ENCODE measurements around the gene ZNF746. TPM values are rescaled to one million over a fixed set of nuclear protein-coding genes. Genes with fewer than 3 reads are reported as not detected.

Gene ZNF746
- total and polyA plus RNA-seq, 4 donors: 8.9 to 25.1 (median 17.1) TPM

DNA sequence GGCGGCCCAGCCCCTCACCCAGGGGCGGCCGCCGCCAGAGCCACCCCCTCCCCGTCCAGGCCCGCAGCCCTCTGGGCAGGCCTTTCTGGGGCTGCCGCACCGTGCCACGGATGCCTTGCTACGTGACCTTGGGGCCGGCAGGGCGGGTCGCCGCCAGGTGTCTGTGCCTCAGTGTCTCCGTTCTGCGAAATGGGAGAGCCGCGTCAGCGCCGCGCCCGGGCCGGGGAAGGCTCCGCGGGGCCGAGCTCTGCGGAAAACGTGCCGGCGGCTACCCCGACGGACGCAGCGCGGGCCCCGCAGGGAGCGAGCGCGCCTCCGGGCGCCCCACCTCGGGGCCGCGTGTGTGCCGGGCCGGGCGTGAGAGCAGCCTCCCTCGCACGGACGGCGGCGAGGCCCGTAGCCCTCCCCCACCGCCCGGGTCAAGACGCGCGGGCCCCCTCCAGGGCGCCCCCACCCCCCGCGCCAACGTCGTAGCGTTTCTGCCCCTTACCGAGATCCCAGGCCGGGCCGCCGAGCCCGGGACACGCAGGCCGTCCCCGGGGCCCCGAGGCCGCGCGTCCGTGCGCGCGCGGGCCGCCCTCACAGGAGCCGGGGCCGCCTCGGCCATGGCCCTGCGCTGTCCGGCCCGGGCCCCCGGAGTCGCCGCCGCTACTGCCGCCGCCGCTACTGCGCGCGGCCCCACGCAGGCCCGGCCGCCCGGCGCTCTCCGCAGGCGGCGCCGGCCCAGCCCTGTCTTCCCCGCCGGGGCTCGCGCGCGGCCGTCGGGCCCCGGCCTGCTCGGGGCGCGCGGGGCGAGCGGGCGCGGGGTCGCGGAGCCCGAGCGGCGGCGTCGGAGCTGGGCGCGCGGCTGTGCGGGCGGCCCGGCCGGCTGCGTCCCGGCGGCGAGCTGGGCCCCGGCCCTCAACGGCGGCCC lies 37.8 kb downstream of the ZNF746 start:
- DNase-seq (peak; percentile 1 to 25 (median 13)), ATAC-seq (ENCODE audit: insufficient read depth, low FRiP score) (no peak)
- H3K4me1 ChIP-seq (ENCODE audit: control insufficient read depth in 5 of 5, insufficient read depth in 5 of 5, low read length in 5 of 5): peaks cover 6 to 14% (median 10%) of the 10 kb centered on the region in 5 donors
- WGBS, 2 donors: 2 to 6% methylated on average over 49 to 145 of the region's 145 CpGs
- H3K27ac ChIP-seq (ENCODE audit: low read depth in 1 of 2, low read length in 1 of 2): peak overlapping the region in 1 of 2 donors; percentile 20
- H3K9me3 ChIP-seq (ENCODE audit: control insufficient read depth in 4 of 4, insufficient read depth in 3 of 4, low read length in 3 of 4): no peaks in the 10 kb centered on the region
- TF ChIP-seq, protein P1, sequence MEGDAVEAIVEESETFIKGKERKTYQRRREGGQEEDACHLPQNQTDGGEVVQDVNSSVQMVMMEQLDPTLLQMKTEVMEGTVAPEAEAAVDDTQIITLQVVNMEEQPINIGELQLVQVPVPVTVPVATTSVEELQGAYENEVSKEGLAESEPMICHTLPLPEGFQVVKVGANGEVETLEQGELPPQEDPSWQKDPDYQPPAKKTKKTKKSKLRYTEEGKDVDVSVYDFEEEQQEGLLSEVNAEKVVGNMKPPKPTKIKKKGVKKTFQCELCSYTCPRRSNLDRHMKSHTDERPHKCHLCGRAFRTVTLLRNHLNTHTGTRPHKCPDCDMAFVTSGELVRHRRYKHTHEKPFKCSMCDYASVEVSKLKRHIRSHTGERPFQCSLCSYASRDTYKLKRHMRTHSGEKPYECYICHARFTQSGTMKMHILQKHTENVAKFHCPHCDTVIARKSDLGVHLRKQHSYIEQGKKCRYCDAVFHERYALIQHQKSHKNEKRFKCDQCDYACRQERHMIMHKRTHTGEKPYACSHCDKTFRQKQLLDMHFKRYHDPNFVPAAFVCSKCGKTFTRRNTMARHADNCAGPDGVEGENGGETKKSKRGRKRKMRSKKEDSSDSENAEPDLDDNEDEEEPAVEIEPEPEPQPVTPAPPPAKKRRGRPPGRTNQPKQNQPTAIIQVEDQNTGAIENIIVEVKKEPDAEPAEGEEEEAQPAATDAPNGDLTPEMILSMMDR (IDR thresholded peaks at IDR 0.05; ENCODE audit: control extremely low read depth, extremely low read depth): no peak
- no peaks in the 10 kb centered on the region for H3K27me3 ChIP-seq (ENCODE audit: control insufficient read depth in 3 of 3, insufficient read depth in 3 of 3, low read length in 2 of 3)
- no peak overlapping the region for H3K9ac ChIP-seq (ENCODE audit: insufficient read depth in 1 of 2, low read length in 2 of 2)
- peaks cover 3 to 11% (median 7%) of the 10 kb centered on the region in 4 donors for H3K36me3 ChIP-seq (ENCODE audit: control insufficient read depth in 4 of 4, insufficient read depth in 4 of 4, low read length in 4 of 4)
- H3K4me3 ChIP-seq: peak overlapping the region; percentile 86

DNA sequence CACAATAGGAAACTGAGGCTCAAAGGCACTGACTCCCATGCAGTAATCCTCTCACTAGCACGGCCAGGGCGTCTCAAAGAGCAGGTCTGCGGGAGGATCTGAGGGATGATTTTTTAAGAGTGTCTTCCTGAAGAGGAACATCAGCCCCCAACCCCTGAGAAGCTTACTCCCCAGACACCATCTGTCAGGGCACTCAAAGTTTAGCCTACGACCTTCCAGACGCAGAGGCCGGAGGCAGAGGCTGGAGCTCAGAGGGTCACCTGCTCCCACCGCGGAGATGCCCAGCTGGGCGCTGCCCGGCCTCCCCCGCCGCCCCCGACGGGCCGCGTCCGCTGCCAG lies 38.4 kb downstream of the ZNF746 start:
- 36 to 45% methylated on average over 17 of the region's 17 CpGs for WGBS, 2 donors

DNA sequence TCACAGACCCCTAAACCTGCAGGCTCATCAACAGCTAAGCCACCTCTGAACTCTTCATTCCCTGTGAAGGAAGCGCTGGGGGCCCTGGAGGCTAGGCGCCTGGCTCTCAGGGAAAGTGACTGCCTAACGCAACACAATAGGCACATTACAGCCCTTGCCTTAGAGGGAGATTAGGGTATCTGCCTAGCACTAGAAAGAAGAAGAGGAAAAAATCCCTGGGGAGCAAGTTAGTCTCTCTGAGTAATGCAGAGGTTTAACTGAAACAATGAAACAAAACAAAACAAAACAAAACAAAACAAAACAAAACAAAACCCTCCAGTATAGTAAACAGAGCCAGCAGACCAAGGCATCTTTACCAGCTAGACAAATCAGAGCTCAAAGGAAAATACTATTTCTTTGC lies 39.4 kb downstream of the ZNF746 start:
- Histone ChIP-seq H3K9me3 (ENCODE audit: control insufficient read depth in 4 of 4, insufficient read depth in 3 of 4, low read length in 3 of 4) (peaks cover 0 to 2% (median 0%) of the 10 kb centered on the region in 4 donors), H3K4me3 (no peak overlapping the region), H3K27ac (ENCODE audit: low read depth in 1 of 2, low read length in 1 of 2) (no peak overlapping the region), H3K27me3 (ENCODE audit: control insufficient read depth in 3 of 3, insufficient read depth in 3 of 3, low read length in 2 of 3) (no peaks in the 10 kb centered on the region), H3K36me3 (ENCODE audit: control insufficient read depth in 4 of 4, insufficient read depth in 4 of 4, low read length in 4 of 4) (peaks cover 6 to 24% (median 14%) of the 10 kb centered on the region in 4 donors), H3K9ac (ENCODE audit: insufficient read depth in 1 of 2, low read length in 2 of 2) (no peak overlapping the region), H3K4me1 (ENCODE audit: control insufficient read depth in 5 of 5, insufficient read depth in 5 of 5, low read length in 5 of 5) (peaks cover 6 to 14% (median 10%) of the 10 kb centered on the region in 5 donors)
- DNase-seq (no peak), ATAC-seq (ENCODE audit: insufficient read depth, low FRiP score) (no peak)
- 93 to 96% methylated on average over 3 of the region's 3 CpGs for WGBS, 2 donors
- TF ChIP-seq, protein P1 (IDR thresholded peaks at IDR 0.05; ENCODE audit: control extremely low read depth, extremely low read depth): no peak

More for the DNA sequence above, 38.4 kb downstream of the ZNF746 start:
- peak overlapping the region in 1 of 2 donors; percentile 19 for H3K9ac ChIP-seq (ENCODE audit: insufficient read depth in 1 of 2, low read length in 2 of 2)
- ATAC-seq (ENCODE audit: insufficient read depth, low FRiP score) (no peak), DNase-seq (no peak)
- no peaks in the 10 kb centered on the region for H3K9me3 ChIP-seq (ENCODE audit: control insufficient read depth in 4 of 4, insufficient read depth in 3 of 4, low read length in 3 of 4)
- H3K27ac ChIP-seq (ENCODE audit: low read depth in 1 of 2, low read length in 1 of 2): no peak overlapping the region
- H3K36me3 ChIP-seq (ENCODE audit: control insufficient read depth in 4 of 4, insufficient read depth in 4 of 4, low read length in 4 of 4): peaks cover 6 to 17% (median 12%) of the 10 kb centered on the region in 4 donors
- H3K4me3 ChIP-seq: peak overlapping the region; percentile 76
- H3K4me1 ChIP-seq (ENCODE audit: control insufficient read depth in 5 of 5, insufficient read depth in 5 of 5, low read length in 5 of 5): peaks cover 6 to 14% (median 10%) of the 10 kb centered on the region in 5 donors
- no peaks in the 10 kb centered on the region for H3K27me3 ChIP-seq (ENCODE audit: control insufficient read depth in 3 of 3, insufficient read depth in 3 of 3, low read length in 2 of 3)
- TF ChIP-seq, protein P1 (IDR thresholded peaks at IDR 0.05; ENCODE audit: control extremely low read depth, extremely low read depth): no peak
